ENCODE measurements around the gene RARG.

Gene RARG

GRCh38 chr12:53224061-53224896 is 7.7 kb downstream of the RARG start:
- no peak for DNase-seq

- peak in 37 of 51 donors; percentile 25 to 82 (median 58) for DNase-seq
These were observed 8.5 kb downstream of the RARG start for GRCh38 chr12:53223389-53224060.

- no peak for DNase-seq
These were observed 9.2 kb downstream of the RARG start for GRCh38 chr12:53222806-53223261.

GRCh38 chr12:53222170-53222721 is 9.8 kb downstream of the RARG start:
- DNase-seq: no peak

GRCh38 chr12:53221203-53222080 is 10.6 kb downstream of the RARG start:
- DNase-seq: peak in 44 of 51 donors; percentile 28 to 85 (median 62)

- peak in 44 of 51 donors; percentile 29 to 88 (median 69) for DNase-seq
These were observed 11.3 kb downstream of the RARG start for GRCh38 chr12:53220694-53221202.

GRCh38 chr12:53219956-53220693 is 11.9 kb downstream of the RARG start:
- DNase-seq: peak in 25 of 51 donors; percentile 22 to 89 (median 53)

GRCh38 chr12:53219292-53219955 is 12.6 kb downstream of the RARG start:
- DNase-seq: peak in 2 of 51 donors; percentile 54 to 75

- peak in 3 of 51 donors; percentile 20 to 43 (median 39) for DNase-seq
These were observed 13.3 kb downstream of the RARG start for GRCh38 chr12:53218551-53219291.

- DNase-seq: peak in 1 of 51 donors; percentile 22
These were observed 14.1 kb downstream of the RARG start for GRCh38 chr12:53217931-53218307.

GRCh38 chr12:53217051-53217930 is 14.7 kb downstream of the RARG start:
- DNase-seq: peak in 1 of 51 donors; percentile 19

- DNase-seq: no peak
These were observed 16.5 kb downstream of the RARG start for GRCh38 chr12:53215497-53215896.

- DNase-seq: no peak
These were observed 17.1 kb downstream of the RARG start for GRCh38 chr12:53214687-53215455.

GRCh38 chr12:53214221-53214620 is 17.8 kb downstream of the RARG start:
- no peak for DNase-seq

- DNase-seq: peak in 50 of 51 donors; percentile 30 to 91 (median 66)
These were observed 18.7 kb downstream of the RARG start for GRCh38 chr12:53213348-53213747.

GRCh38 chr12:53212931-53213330 is 19.1 kb downstream of the RARG start:
- no peak for DNase-seq
